HG02870 (cell line): ENCODE data around the gene CACNA2D4.

Experiments used
- ATAC-seq: cut with Tn5 transposase; IDR thresholded peaks from one replicate; pipeline ENCODE4 v1.9.1; 2021; ENCODE audit warnings: mild to moderate bottlenecking, moderate library complexity; ENCODE audit not compliant: unreplicated experiment

CACNA2D4 gene

DNA sequence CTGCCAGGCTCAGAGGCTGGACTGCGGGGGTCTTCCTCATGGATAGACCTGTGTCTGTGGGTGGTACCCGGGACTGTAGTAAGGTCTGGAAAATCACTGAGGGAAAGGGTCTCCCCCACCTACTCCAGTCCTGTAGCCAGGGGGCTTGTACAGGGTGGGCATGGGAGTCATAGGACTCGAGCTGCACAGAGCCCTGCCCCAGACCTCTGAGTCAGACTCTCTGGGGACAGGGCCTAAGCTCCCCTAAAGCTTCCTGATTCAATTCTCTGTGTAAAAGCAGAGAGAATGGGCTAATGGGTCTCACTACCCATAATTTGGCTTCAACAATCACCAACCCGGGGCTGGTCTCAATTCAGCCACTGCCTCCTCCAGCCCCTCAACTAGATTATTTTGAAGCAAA is 71.0 kb downstream of the CACNA2D4 start:
- no peak for ATAC-seq

DNA sequence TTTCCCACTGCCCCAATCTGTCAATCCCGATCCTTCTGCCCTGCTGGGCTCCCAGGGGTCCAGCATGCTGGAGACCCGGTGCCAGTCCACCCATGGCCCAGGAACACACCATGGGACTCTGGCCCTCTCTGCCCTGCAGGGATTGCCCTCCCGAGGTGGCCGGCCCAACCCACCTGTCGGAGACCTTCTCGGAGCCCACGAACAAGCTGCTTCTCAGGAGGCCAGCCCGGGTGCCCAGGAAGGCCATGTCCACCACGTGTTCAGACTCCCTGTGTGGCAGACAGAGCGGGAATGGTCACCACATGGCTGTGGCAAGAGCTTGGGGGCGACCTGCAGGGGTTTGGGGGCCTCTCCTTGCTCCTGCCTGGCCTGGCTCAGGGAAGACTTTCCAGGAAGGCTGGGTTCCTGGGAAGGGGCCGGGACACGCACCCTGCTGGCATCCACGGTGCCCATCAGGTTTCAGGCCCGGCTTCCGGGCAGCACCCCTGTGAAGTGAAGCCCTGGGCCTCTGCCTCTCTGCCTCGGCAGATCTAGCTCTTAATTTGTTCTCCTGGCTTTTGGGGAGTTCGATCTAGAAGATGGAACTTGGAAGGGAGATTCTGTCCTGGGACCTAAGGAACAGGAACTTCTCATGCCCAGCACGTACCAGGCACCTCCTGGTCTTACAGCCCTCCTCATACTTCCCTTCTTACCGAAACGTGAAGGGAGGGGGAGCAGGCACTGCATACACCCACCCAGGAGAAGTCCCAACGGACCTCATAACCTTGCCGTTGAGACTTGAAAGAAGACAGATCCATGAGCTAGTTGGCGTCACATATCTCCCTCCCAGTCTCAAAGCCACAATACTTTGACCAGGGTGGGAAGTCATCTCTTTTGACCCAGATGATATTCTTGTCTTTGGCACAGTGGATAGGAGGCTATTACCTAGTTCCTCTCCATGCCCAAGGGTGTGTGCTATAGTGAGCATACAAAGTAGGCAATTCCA is 71.7 kb downstream of the CACNA2D4 start:
- ATAC-seq, result no peak

- no peak for ATAC-seq
These were observed 72.6 kb downstream of the CACNA2D4 start for GRCh38 chr12:1845886-1846285.

GRCh38 chr12:1845427-1845826 is 73.0 kb downstream of the CACNA2D4 start:
- ATAC-seq, result no peak

DNA sequence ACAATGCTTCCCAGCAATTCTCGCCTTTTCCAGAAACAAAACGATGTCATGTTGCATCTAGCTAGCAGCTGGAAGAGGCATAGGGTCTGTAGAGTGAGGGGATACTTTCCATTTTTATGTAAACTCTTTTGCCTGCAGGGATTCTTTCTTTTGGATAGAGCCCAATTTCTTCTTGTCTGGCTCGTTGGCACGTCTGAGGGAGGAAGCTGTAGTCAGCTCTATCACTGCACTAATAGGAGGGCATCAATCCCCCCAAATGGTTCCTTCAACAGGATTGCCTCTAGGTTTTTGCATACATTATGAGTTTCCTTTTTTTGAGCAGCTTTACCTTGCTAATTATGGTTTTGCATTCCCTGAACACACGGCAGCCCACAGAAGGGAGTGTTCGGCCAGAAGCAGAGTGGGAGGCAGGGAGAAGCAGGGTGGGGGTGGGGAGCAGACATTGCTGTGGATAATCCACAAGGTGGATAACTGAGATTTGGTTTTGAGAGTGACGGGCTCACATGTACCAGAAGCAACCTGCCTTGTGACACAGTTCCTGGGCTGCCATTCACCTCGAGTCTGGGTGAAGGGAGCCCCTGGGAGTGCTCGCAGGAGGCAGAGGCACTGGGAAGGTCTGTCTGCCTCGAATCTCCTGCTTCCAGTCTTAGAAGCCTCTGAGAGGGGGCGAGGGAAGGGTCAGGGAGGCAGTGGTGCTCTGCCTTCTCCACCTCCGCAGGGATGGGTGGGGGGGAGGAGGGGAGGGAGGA is 73.6 kb downstream of the CACNA2D4 start:
- ATAC-seq, result no peak

GRCh38 chr12:1844223-1844622 is 74.2 kb downstream of the CACNA2D4 start:
- no peak for ATAC-seq

DNA sequence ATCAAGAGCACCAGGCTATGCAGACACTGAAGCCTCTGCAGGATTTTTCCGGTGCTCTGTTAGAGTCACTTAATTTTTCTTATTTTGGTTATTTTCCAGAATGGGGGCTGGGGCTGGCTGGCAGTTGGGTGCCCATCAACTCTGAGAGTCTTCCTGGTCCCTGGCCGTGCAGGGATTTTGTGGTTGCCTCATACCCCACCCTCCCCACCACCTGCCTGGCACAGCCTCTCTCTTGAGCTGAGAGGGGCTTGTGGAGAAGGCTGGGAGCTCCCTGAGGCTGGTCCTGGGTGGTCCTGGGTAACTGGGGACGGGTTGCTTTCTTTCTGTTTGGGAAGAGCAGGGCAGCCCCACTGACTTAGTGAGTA is 74.8 kb downstream of the CACNA2D4 start:
- no peak for ATAC-seq

- ATAC-seq, result no peak
These were observed 75.4 kb downstream of the CACNA2D4 start for GRCh38 chr12:1842905-1843640.

DNA sequence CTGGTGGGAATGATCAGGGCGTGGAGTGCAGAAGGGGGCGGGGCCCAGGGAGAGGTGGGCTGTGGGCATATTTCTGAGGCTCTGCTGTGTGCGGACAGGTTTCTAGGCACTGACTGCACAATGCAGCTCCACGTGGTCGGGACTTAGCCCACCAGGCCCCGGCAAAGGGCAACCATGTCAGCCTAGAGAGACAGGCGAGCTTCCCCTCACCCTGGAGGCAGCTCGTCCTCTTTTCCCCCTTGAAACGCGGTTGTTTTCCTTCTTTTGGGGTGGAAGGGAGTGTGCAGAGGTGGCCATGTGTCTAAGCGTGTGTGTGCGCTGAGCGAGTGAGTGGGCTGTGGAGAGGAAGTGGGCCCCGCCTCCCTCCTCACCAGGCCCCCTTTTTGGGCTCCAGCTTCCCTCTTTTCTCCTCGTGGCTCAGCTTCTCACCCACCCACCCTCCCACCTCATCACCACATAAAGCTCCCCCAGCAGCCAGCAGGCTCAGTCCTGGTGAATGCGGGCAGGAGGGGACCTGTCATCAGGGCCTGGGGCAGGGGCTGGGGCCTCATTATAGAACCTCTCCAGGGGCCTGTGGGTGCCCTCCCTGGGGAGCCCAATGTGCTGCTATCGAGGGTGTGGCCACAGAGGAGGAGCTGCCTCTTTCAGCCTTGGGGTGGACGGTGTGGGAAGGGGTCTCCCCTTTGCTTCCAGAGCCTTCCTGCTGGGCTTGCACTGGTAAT is 76.1 kb downstream of the CACNA2D4 start:
- ATAC-seq, result no peak

- no peak for ATAC-seq
These were observed 76.8 kb downstream of the CACNA2D4 start for GRCh38 chr12:1841586-1842182.

GRCh38 chr12:1840981-1841425 is 77.4 kb downstream of the CACNA2D4 start:
- ATAC-seq, result no peak

GRCh38 chr12:1839956-1840951 is 78.2 kb downstream of the CACNA2D4 start:
- no peak for ATAC-seq

DNA sequence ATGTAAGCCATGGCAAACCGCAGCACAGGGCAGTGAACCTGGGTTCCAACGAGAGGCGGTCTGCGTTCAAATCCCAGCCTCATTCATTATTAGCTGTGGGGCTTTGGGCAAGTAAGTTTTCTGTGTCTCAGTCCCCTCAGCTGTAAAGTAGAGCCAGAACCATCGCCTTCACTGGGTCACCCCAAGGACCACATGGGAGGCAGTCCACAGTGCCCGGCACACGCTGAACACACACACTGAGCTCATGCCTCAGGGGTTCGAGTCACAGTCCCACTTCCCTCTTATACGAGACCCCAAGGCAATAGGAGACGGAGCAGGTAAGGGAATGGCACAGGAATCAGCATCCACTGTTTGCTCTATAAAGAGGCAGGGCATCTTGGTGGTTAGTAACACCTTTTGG is 79.0 kb downstream of the CACNA2D4 start:
- ATAC-seq, result no peak

DNA sequence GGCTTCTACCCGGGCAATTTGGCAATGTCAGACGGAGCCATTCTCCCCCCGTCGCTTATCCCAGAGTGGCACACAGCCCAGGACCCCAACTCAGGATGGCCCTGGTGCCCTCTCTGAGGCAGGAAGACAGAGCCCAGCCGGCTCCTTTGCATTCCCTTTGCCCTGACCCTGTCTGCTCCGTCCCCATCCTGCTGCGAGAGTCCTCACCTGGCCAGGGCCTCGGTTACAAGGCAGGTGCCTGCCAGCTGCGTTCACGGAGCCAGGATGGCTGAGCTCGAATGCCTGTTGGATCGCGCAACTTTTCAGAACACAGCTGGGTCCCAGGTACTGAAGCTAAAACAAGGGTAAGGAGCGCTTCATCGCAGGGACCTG is 79.5 kb downstream of the CACNA2D4 start:
- ATAC-seq, result no peak

DNA sequence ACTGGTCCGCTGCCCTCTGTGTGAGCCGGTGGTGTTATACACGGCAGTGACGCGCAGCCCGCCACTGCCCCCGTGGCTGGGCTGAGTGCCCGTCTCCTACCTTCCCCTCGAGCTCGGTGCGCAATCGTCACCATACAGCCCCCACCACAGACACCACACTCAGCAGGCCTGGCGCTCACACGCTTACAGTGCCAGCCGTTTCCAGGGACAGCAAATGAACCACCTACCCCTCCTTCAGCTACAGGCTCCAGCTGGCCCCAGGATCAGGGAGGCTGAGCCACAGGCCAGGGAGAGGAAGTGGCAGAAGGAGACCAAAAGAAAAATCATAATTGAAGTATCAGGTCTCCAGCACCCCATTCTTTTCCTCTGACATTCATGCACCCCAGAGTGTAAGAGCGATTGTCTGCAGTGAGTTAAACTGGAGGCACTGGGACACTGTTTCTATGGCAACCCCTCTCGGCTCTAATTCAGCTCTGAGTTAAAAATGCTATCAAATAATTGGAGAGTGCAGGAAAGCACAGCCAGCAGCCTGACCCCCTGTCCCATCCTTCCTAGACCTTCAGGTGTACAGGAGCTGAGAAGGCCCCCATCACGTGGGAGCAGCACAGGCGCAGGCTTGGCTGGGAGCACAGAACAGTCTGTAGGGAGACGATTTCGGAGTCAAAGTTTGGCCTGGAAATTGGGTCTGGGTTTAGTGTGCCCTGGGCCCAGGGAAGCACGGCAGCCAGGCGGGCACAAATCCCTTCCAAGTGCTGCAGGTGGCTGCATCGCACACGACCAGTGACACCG is 80.1 kb downstream of the CACNA2D4 start:
- no peak for ATAC-seq

GRCh38 chr12:1837541-1838204 is 80.8 kb downstream of the CACNA2D4 start:
- no peak for ATAC-seq

DNA sequence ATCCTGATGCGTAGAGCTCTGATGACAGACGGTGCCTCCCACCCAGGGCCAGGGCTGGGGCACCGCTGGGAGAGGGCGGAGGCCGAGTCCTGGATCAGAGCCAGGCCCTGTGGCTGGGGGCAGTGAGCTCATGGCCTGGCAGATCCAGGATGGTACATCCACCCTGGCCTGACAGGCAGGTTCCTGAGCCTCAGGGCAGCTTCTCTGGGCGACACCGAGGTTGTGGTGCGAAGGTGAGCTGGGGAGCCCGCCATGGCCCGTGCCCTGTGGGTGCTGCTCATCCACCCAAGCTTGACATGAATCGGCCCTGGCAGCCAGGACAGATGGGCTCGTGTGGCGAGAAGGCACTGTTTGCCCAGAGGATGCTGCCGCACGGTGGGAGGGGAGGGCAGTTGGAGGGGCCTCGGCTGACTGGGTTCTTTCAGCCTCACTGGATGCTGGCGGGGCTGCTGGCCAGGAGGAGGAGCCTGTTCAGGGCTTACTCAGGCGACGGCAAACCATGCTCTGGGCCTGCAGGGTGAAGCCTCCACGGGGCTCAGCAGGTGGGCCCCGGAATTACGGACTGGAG is 81.5 kb downstream of the CACNA2D4 start:
- no peak for ATAC-seq
